IMR-90 (cell line): ENCODE measurements around the gene EBF4. TPM values are rescaled to one million over a fixed set of nuclear protein-coding genes. Genes with fewer than 3 reads are reported as not detected.

Experiments
- ATAC-seq: fragments of 200-7000 bp; cut with Tn5 transposase; 2 replicates; pipeline ENCODE4 v1.9.1; 2020; ENCODE audit warnings: low read depth, mild to moderate bottlenecking, moderate library complexity
- BruUV-seq: library from RNA; stranded (reverse); fragments of 400-500 nt; replicated peaks from 2 replicates; lab custom pipeline; 2021; lab: Mats Ljungman, UMichigan
- CTCF ChIA-PET: fragments of 300-600 bp; formaldehyde crosslinking; extraction: SDS; loops from one replicate; lab custom pipeline; 2021; ENCODE audit warnings: antibody characterized with exemption; lab: Yijun Ruan, JAX
- POLR2A ChIA-PET: fragments of 300-600 bp; sonication (Branson Sonifier 250); formaldehyde crosslinking; loops from one replicate; lab custom pipeline; 2022; ENCODE audit warnings: antibody characterized with exemption; ENCODE audit not compliant: unreplicated experiment; lab: Charles Lee
- DNase-seq: peaks from one replicate; pipeline ENCODE4 v3.0.0; 2013
- H2AFZ ChIP-seq: replicated peaks from 2 replicates; pipeline ENCODE3; 2013; ENCODE audit warnings: low read length, mild to moderate bottlenecking; ENCODE audit not compliant: poor library complexity
- H2AK5ac ChIP-seq: 2 replicates; pipeline ENCODE4 v1.6.1; 2013; ENCODE audit warnings: low read depth, low read length, inconsistent platforms
- H2AK9ac ChIP-seq: replicated peaks from 2 replicates; pipeline ENCODE3; 2013; ENCODE audit warnings: mild to moderate bottlenecking, low read depth, low read length, moderate library complexity; ENCODE audit not compliant: poor library complexity
- H2BK120ac ChIP-seq: 2 replicates; pipeline ENCODE4 v1.6.1; 2013; ENCODE audit warnings: low read depth, low read length, inconsistent platforms
- H2BK15ac ChIP-seq: 3 replicates; pipeline ENCODE4 v1.6.1; 2013; ENCODE audit warnings: low read depth, low read length, inconsistent platforms
- H2BK20ac ChIP-seq: 2 replicates; pipeline ENCODE4 v1.6.1; 2013; ENCODE audit warnings: low read depth, mild to moderate bottlenecking, inconsistent platforms, low read length, moderate library complexity
- H2BK5ac ChIP-seq: 2 replicates; pipeline ENCODE4 v1.6.1; 2013; ENCODE audit warnings: mild to moderate bottlenecking, low read depth, low read length, inconsistent platforms; ENCODE audit not compliant: poor library complexity, severe bottlenecking
- H3K14ac ChIP-seq: replicated peaks from 2 replicates; pipeline ENCODE4 v1.6.1; 2013; ENCODE audit warnings: low read depth, low read length, inconsistent platforms
- H3K18ac ChIP-seq: 2 replicates; pipeline ENCODE4 v1.6.1; 2013; ENCODE audit warnings: low read depth, low read length, control low read depth
- H3K23ac ChIP-seq: 2 replicates; pipeline ENCODE4 v1.6.1; 2013; ENCODE audit warnings: low read depth, low read length, inconsistent platforms
- H3K27ac ChIP-seq: 2 replicates; pipeline ENCODE4 v1.5.1; 2013; ENCODE audit warnings: mild to moderate bottlenecking, control low read depth, low read length; ENCODE audit not compliant: insufficient read depth
- H3K27me3 ChIP-seq: 2 replicates; pipeline ENCODE4 v1.6.1; 2013; ENCODE audit warnings: low read length; ENCODE audit not compliant: control insufficient read depth, insufficient read depth
- H3K36me3 ChIP-seq: 2 replicates; pipeline ENCODE4 v1.6.1; 2013; ENCODE audit warnings: low read length, mixed read lengths; ENCODE audit not compliant: control insufficient read depth, insufficient read depth
- H3K4ac ChIP-seq: 2 replicates; pipeline ENCODE4 v1.6.1; 2013; ENCODE audit warnings: low read depth, low read length, inconsistent platforms
- H3K4me1 ChIP-seq: 2 replicates; pipeline ENCODE4 v1.6.1; 2013; ENCODE audit warnings: low read length, mixed read lengths; ENCODE audit not compliant: control insufficient read depth, insufficient read depth
- H3K4me2 ChIP-seq: 2 replicates; pipeline ENCODE4 v1.6.1; 2013; ENCODE audit warnings: low read depth, mild to moderate bottlenecking, control low read depth, low read length, moderate library complexity
- H3K4me3 ChIP-seq: 2 replicates; pipeline ENCODE4 v1.5.1; 2013; ENCODE audit warnings: low read depth, mild to moderate bottlenecking, control low read depth, low read length, moderate library complexity; ENCODE audit not compliant: insufficient read depth
- H3K56ac ChIP-seq: 2 replicates; pipeline ENCODE4 v1.6.1; 2013; ENCODE audit warnings: low read length, inconsistent platforms; ENCODE audit not compliant: insufficient read depth; ENCODE audit errors: extremely low read depth
- H3K79me1 ChIP-seq, 2 experiments: 2 replicates each; pipeline ENCODE4 v1.6.1; 2013; ENCODE audit warnings: low read length in 2 of 2, inconsistent platforms in 1 of 2, low read depth in 1 of 2
- H3K9ac ChIP-seq: 2 replicates; pipeline ENCODE4 v1.6.1; 2013; ENCODE audit warnings: low read depth, low read length, control low read depth
- H3K9me1 ChIP-seq: 2 replicates; pipeline ENCODE4 v1.6.1; 2013; ENCODE audit warnings: low read length, inconsistent platforms; ENCODE audit not compliant: insufficient read depth
- H3K9me3 ChIP-seq: 2 replicates; pipeline ENCODE4 v1.6.1; 2013; ENCODE audit warnings: low read length; ENCODE audit not compliant: control insufficient read depth, insufficient read depth
- H4K20me1 ChIP-seq: 2 replicates; pipeline ENCODE4 v1.6.1; 2013; ENCODE audit warnings: low read length, inconsistent platforms; ENCODE audit not compliant: insufficient read depth
- H4K5ac ChIP-seq: 2 replicates; pipeline ENCODE4 v1.6.1; 2013; ENCODE audit warnings: mild to moderate bottlenecking, low read depth, low read length, control low read depth
- H4K8ac ChIP-seq, 2 experiments: 2 replicates each; pipeline ENCODE4 v1.6.1; 2013; ENCODE audit warnings: low read depth in 2 of 2, low read length in 2 of 2, control low read depth in 1 of 2, inconsistent platforms in 1 of 2
- H4K91ac ChIP-seq: 2 replicates; pipeline ENCODE4 v1.6.1; 2013; ENCODE audit warnings: low read depth, low read length, inconsistent platforms; ENCODE audit not compliant: insufficient read depth
- BHLHE40 ChIP-seq: fragments of 150-350 bp; IDR thresholded peaks from 2 replicates; pipeline ENCODE4 v1.6.1; 2016; ENCODE audit warnings: mild to moderate bottlenecking, low read depth, low read length
- CHD1 ChIP-seq: IDR thresholded peaks from 2 replicates; pipeline ENCODE4 v1.6.1; 2012; ENCODE audit warnings: low read depth, low read length, improper control_type of control experiment
- FOS ChIP-seq: fragments of 150-350 bp; IDR thresholded peaks from 2 replicates; pipeline ENCODE4 v1.6.1; 2016; ENCODE audit warnings: low read depth, low read length
- MAFK ChIP-seq: IDR thresholded peaks from 2 replicates; pipeline ENCODE4 v1.6.1; 2012; ENCODE audit warnings: low read depth, low read length, improper control_type of control experiment
- MAZ ChIP-seq: IDR thresholded peaks from 2 replicates; pipeline ENCODE4 v1.6.1; 2012; ENCODE audit warnings: low read depth, mild to moderate bottlenecking, low read length, improper control_type of control experiment, moderate library complexity, borderline replicate concordance
- NFE2L2 ChIP-seq: fragments of 150-350 bp; IDR thresholded peaks from 2 replicates; pipeline ENCODE4 v1.6.1; 2016; ENCODE audit warnings: low read depth, mild to moderate bottlenecking, low read length
- RFX5 ChIP-seq: IDR thresholded peaks from 2 replicates; pipeline ENCODE4 v1.8.0; 2012; ENCODE audit warnings: low read depth, mild to moderate bottlenecking, low read length, moderate library complexity
- SMC3 ChIP-seq: fragments of 150-350 bp; IDR thresholded peaks from 2 replicates; pipeline ENCODE4 v1.6.1; 2016; ENCODE audit warnings: low read depth, mild to moderate bottlenecking, antibody characterized with exemption, low read length, moderate library complexity
- USF2 ChIP-seq: fragments of 150-350 bp; IDR thresholded peaks from 2 replicates; pipeline ENCODE4 v1.6.1; 2017; ENCODE audit warnings: mild to moderate bottlenecking, antibody characterized with exemption, low read length, low read depth
- WGBS, 2 experiments: methylation state at CpG; one replicate each; pipeline versions ENCODE4 v1.1.5 to v1.1.7; 2013; ENCODE audit warnings: missing lambda C conversion rate in 2 of 2; ENCODE audit not compliant: insufficient read length in 1 of 2; ENCODE audit errors: extremely low coverage in 2 of 2; 5-methylcytosine and 5-hydroxymethylcytosine counted together
- dilution Hi-C: fragments of 300-500 bp; cut with HindIII; formaldehyde crosslinking; loops from one replicate; pipeline ENCODE4 v1.14.3; 2018; ENCODE audit warnings: low sequenced_read_pairs; ENCODE audit not compliant: unreplicated experiment
- in situ Hi-C: fragments of 300-500 bp; cut with MboI; formaldehyde crosslinking; loops from 3 replicates; pipeline ENCODE4 v1.14.3; 2019; ENCODE audit warnings: low sequenced_read_pairs, inconsistent platforms, mixed read lengths
- intact Hi-C: fragments of 100-400 bp; cut with micrococcal nuclease; formaldehyde crosslinking; loops from 2 replicates; pipeline ENCODE4 v1.10.0; 2022
- polyA plus RNA-seq, 3 experiments: library from polyadenylated mRNA; depleted of rRNA; stranded (reverse); fragments of >200 nt; gene quantifications; 2 replicates each; pipeline ENCODE4 v1.2.3, GENCODE V29; 2012; ENCODE audit warnings: low replicate concordance in 1 of 3
- total RNA-seq: library from RNA; depleted of rRNA; stranded (reverse); fragments of >200 nt; gene quantifications from 2 replicates; pipeline ENCODE4 v1.2.3, GENCODE V29; 2012

Gene EBF4
- total and polyA plus RNA-seq, 2 of the 4 experiments (the other 2 are of a cell fraction), result 0.18 to 1.1 TPM

- 39% methylated on average over 3 of the region's 15 CpGs; no CpG with 5 or more reads in 1 of the 2 experiments for WGBS, 2 experiments
- dilution Hi-C loops (no loop called here), intact Hi-C loops (loop anchor here (2.0 kb wide), 1 partner anchor 19 kb away; no protein-coding TSS in a partner anchor), in situ Hi-C loops (no loop called here)
- H3K79me1 ChIP-seq, result no peaks in the 10 kb centered on the region
- no peak overlapping the region for H4K8ac ChIP-seq
- ChIA-PET POLR2A (no interaction called here), CTCF (no interaction called here)
- TF ChIP-seq FOS (no peak), BHLHE40 (no peak), SMC3 (no peak), RFX5 (no peak), CHD1 (no peak), USF2 (no peak), MAFK (no peak), MAZ (no peak), NFE2L2 (no peak)
- peaks cover 3% of the 10 kb centered on the region; the same call in 1 of the 2 replicates for H3K4me1 ChIP-seq
- peak; percentile 82 for ATAC-seq
- peak overlapping the region; percentile 8 for H2AFZ ChIP-seq
- H4K20me1 ChIP-seq, result no peaks in the 10 kb centered on the region
- H3K27me3 ChIP-seq, result peaks cover 23% of the 10 kb centered on the region
- H4K91ac ChIP-seq, result no peak overlapping the region
- no TSS peak for BruUV-seq
- DNase-seq, result peak; percentile 24
- H3K56ac ChIP-seq, result no peak overlapping the region
- H3K4me3 ChIP-seq, result no peak overlapping the region
- H3K9me3 ChIP-seq, result no peaks in the 10 kb centered on the region
- H2BK20ac ChIP-seq, result no peak overlapping the region
- H3K9ac ChIP-seq, result no peak overlapping the region
- H3K4me2 ChIP-seq, result no peak overlapping the region
- H2BK5ac ChIP-seq, result no peak overlapping the region
- no peak overlapping the region for H3K23ac ChIP-seq
- no peaks in the 10 kb centered on the region for H3K36me3 ChIP-seq
- no peak overlapping the region for H3K4ac ChIP-seq
- no peak overlapping the region for H2BK120ac ChIP-seq
- no peak overlapping the region for H4K5ac ChIP-seq
- H3K27ac ChIP-seq, result no peak overlapping the region
- H3K9me1 ChIP-seq, result no peaks in the 10 kb centered on the region
- H2AK5ac ChIP-seq, result no peak overlapping the region
- no peak overlapping the region for H2AK9ac ChIP-seq
- H3K14ac ChIP-seq, result no peak overlapping the region
- H2BK15ac ChIP-seq, result no peak overlapping the region
- H3K18ac ChIP-seq, result no peak overlapping the region
Observed at GRCh38 chr20:2767768-2768631, 75.4 kb downstream of the EBF4 start.
